Prostate gland (tissue), 2 donors: ENCODE results near the gene SPCS1. TPM values are rescaled to one million over a fixed set of nuclear protein-coding genes. Genes with fewer than 3 reads are reported as not detected.

ENCODE experiments used
- DNase-seq: peaks from one replicate; pipeline ENCODE4 v3.0.0-alpha.2; 2019; ENCODE audit warnings: low spot score
- H3K27ac ChIP-seq, 2 donors: fragments of 200-600 bp; sonication (generic); 2 replicates each; pipeline ENCODE4 v1.5.1; 2017 to 2019
- H3K27me3 ChIP-seq: fragments of 200-600 bp; sonication (generic); replicated peaks from 2 replicates; pipeline ENCODE4 v1.5.1; 2019; ENCODE audit not compliant: insufficient read depth
- H3K36me3 ChIP-seq, 2 donors: fragments of 200-600 bp; sonication (generic); 1 replicate in 1 of 2; 2 replicates in 1 of 2; pipeline versions ENCODE4 v1.5.1 to v1.8.1; 2017 to 2019
- H3K4me1 ChIP-seq: fragments of 200-600 bp; sonication (generic); replicated peaks from 2 replicates; pipeline ENCODE4 v1.5.1; 2019
- H3K4me3 ChIP-seq, 2 donors: fragments of 200-600 bp; sonication (generic); 2 replicates each; pipeline ENCODE4 v1.5.1; 2017 to 2019
- H3K9me3 ChIP-seq: fragments of 200-600 bp; sonication (generic); 2 replicates; pipeline ENCODE4 v1.5.1; 2017
- CTCF ChIP-seq, 4 experiments: fragments of 200-600 bp in 2 of 4; fragments of 450-650 bp in 2 of 4; sonication (generic) in 2 of 4; IDR thresholded peaks; 1 replicate in 3 of 4; 2 replicates in 1 of 4; pipeline ENCODE4 v1.5.1; 2016 to 2019; ENCODE audit warnings: antibody characterized with exemption in 4 of 4, mild to moderate bottlenecking in 2 of 4, moderate library complexity in 2 of 4
- POLR2A ChIP-seq: fragments of 450-650 bp; IDR thresholded peaks from one replicate; pipeline ENCODE4 v1.6.1; 2016; ENCODE audit warnings: antibody characterized with exemption, mild to moderate bottlenecking
- POLR2AphosphoS5 ChIP-seq: sonication (generic); formaldehyde crosslinking; IDR thresholded peaks from one replicate; pipeline ENCODE4 v1.6.1; 2017; ENCODE audit warnings: antibody characterized with exemption
- WGBS: methylation state at CpG from one replicate; pipeline ENCODE4 v1.1.5; 2018; 5-methylcytosine and 5-hydroxymethylcytosine counted together
- intact Hi-C: fragments of 100-400 bp; cut with DNase I; formaldehyde crosslinking; loops from one replicate; pipeline ENCODE4 v1.14.2; 2022
- total RNA-seq, 2 donors: library from RNA; depleted of rRNA; stranded (reverse); fragments of >200 nt; gene quantifications; one replicate each; pipeline ENCODE4 v1.1.0, GENCODE V29; 2016

SPCS1 gene
- total RNA-seq, 2 donors from 2014 or later, result 144 to 296 TPM

GRCh38 chr3:52682016-52682415 is 23.9 kb upstream of the SPCS1 start:
- no peak overlapping the region for H3K27ac ChIP-seq
- no peaks in the 10 kb centered on the region for H3K4me1 ChIP-seq
- no peaks in the 10 kb centered on the region for H3K9me3 ChIP-seq
- DNase-seq, result no peak
- H3K36me3 ChIP-seq, result peaks cover 0 to 6% of the 10 kb centered on the region in 2 donors
- no peak overlapping the region for H3K4me3 ChIP-seq
- no peaks in the 10 kb centered on the region for H3K27me3 ChIP-seq
- TF ChIP-seq CTCF (IDR thresholded peaks at IDR 0.05) (no peak), POLR2A (no peak), POLR2AphosphoS5 (no peak)
- intact Hi-C loops, result loop anchor here (10.0 kb wide), 2 partner anchors 147 to 207 kb away; partner anchors contain the start of genes NT5DC2 and UQCC5

GRCh38 chr3:52683611-52684010 is 22.3 kb upstream of the SPCS1 start:
- TF ChIP-seq POLR2A (no peak), POLR2AphosphoS5 (no peak), CTCF (IDR thresholded peaks at IDR 0.05) (no peak)
- H3K4me3 ChIP-seq, result no peak overlapping the region
- intact Hi-C loops, result loop anchor here (10.0 kb wide), 2 partner anchors 149 to 209 kb away; partner anchors contain the start of genes NT5DC2 and UQCC5
- H3K36me3 ChIP-seq, result peaks cover 0 to 3% of the 10 kb centered on the region in 2 donors
- H3K27ac ChIP-seq, result no peak overlapping the region
- H3K9me3 ChIP-seq, result no peaks in the 10 kb centered on the region
- no peaks in the 10 kb centered on the region for H3K4me1 ChIP-seq
- 86% methylated on average over 6 of the region's 6 CpGs for WGBS
- H3K27me3 ChIP-seq, result no peaks in the 10 kb centered on the region
- DNase-seq, result no peak

GRCh38 chr3:52684184-52684583 is 21.7 kb upstream of the SPCS1 start:
- TF ChIP-seq CTCF (IDR thresholded peaks at IDR 0.05), result no peak
- no peak for TF ChIP-seq POLR2A
- Histone ChIP-seq H3K4me1 (no peaks in the 10 kb centered on the region), H3K27me3 (no peaks in the 10 kb centered on the region), H3K4me3 (no peak overlapping the region), H3K36me3 (peaks cover 0 to 6% of the 10 kb centered on the region in 2 donors), H3K9me3 (no peaks in the 10 kb centered on the region), H3K27ac (no peak overlapping the region)
- 28% methylated on average over 5 of the region's 5 CpGs for WGBS
- DNase-seq, result no peak
- intact Hi-C loops, result loop anchor here (10.0 kb wide), 2 partner anchors 149 to 209 kb away; partner anchors contain the start of genes NT5DC2 and UQCC5

- no peaks in the 10 kb centered on the region for H3K27me3 ChIP-seq
- H3K36me3 ChIP-seq, result peaks cover 6 to 17% of the 10 kb centered on the region in 2 donors
- intact Hi-C loops, result loop anchor here (10.0 kb wide), 2 partner anchors 150 to 210 kb away; partner anchors contain the start of genes NT5DC2 and UQCC5
- H3K9me3 ChIP-seq, result no peaks in the 10 kb centered on the region
- peak overlapping the region; percentile 93 to 99 for H3K27ac ChIP-seq
- 2% methylated on average over 26 of the region's 41 CpGs for WGBS
- TF ChIP-seq POLR2A (peak; percentile 56), POLR2AphosphoS5 (no peak), CTCF (IDR thresholded peaks at IDR 0.05) (peak in 1 of 4 experiments; percentile 9)
- peaks cover 3% of the 10 kb centered on the region for H3K4me1 ChIP-seq
- H3K4me3 ChIP-seq, result peak overlapping the region; percentile 64 to 86
- DNase-seq, result peak; percentile 75
Measured at GRCh38 chr3:52685285-52685708, 20.6 kb upstream of the SPCS1 start.
